Measurements from ENCODE around the gene E2F3.
A peak's percentile ranks its signal among the peaks of the same experiment; 100 is the strongest.

E2F3 gene

GRCh38 chr6:20408851-20409250 is 7.2 kb downstream of the E2F3 start:
- TF ChIP-seq CTCF (IDR thresholded peaks at IDR 0.05; ENCODE audit: insufficient read depth, low read depth, low read length, missing control alignments): no peak
- peak; percentile 61 for DNase-seq (ENCODE audit: low read depth)
- H3K4me3 ChIP-seq (ENCODE audit: low read depth, low read length): peak overlapping the region; percentile 55

GRCh38 chr6:20409427-20409971 is 7.8 kb downstream of the E2F3 start:
- TF ChIP-seq CTCF (IDR thresholded peaks at IDR 0.05; ENCODE audit: insufficient read depth, low read depth, low read length, missing control alignments): no peak
- H3K4me3 ChIP-seq (ENCODE audit: low read depth, low read length): peak overlapping the region; percentile 55
- DNase-seq (ENCODE audit: low read depth): peak; percentile 86

- H3K4me3 ChIP-seq (ENCODE audit: low read depth, low read length): no peak overlapping the region
- no peak for TF ChIP-seq CTCF (IDR thresholded peaks at IDR 0.05; ENCODE audit: insufficient read depth, low read depth, low read length, missing control alignments)
- no peak for DNase-seq (ENCODE audit: low read depth)
These were observed 9.9 kb downstream of the E2F3 start for GRCh38 chr6:20411544-20411943.

GRCh38 chr6:20411953-20412681 is 10.4 kb downstream of the E2F3 start:
- no peak overlapping the region for H3K4me3 ChIP-seq (ENCODE audit: low read depth, low read length)
- TF ChIP-seq CTCF (IDR thresholded peaks at IDR 0.05; ENCODE audit: insufficient read depth, low read depth, low read length, missing control alignments): no peak
- DNase-seq (ENCODE audit: low read depth): no peak

GRCh38 chr6:20412682-20413073 is 11.0 kb downstream of the E2F3 start:
- TF ChIP-seq CTCF (IDR thresholded peaks at IDR 0.05; ENCODE audit: insufficient read depth, low read depth, low read length, missing control alignments): no peak
- DNase-seq (ENCODE audit: low read depth): no peak
- H3K4me3 ChIP-seq (ENCODE audit: low read depth, low read length): no peak overlapping the region

GRCh38 chr6:20413826-20414225 is 12.1 kb downstream of the E2F3 start:
- no peak for DNase-seq (ENCODE audit: low read depth)
- TF ChIP-seq CTCF (IDR thresholded peaks at IDR 0.05; ENCODE audit: insufficient read depth, low read depth, low read length, missing control alignments): no peak
- no peak overlapping the region for H3K4me3 ChIP-seq (ENCODE audit: low read depth, low read length)

GRCh38 chr6:20414711-20415110 is 13.0 kb downstream of the E2F3 start:
- TF ChIP-seq CTCF (IDR thresholded peaks at IDR 0.05; ENCODE audit: insufficient read depth, low read depth, low read length, missing control alignments): no peak
- DNase-seq (ENCODE audit: low read depth): no peak
- H3K4me3 ChIP-seq (ENCODE audit: low read depth, low read length): no peak overlapping the region

All from GM12865 (cell line).